Liver (tissue), 9 donors: ENCODE measurements around the gene CIAO3. TPM values are rescaled to one million over a fixed set of nuclear protein-coding genes. Genes with fewer than 3 reads are reported as not detected.

Experiments
- DNase-seq: peaks from one replicate; pipeline ENCODE4 v3.0.0-alpha.2; 2017; ENCODE audit warnings: low spot score
- H3K27ac ChIP-seq, 2 donors: one replicate each; pipeline ENCODE4 v1.7.0; 2013; ENCODE audit warnings: inconsistent platforms in 2 of 2, low read length in 2 of 2, control low read depth in 1 of 2, low read depth in 1 of 2, mild to moderate bottlenecking in 1 of 2
- H3K27me3 ChIP-seq, 4 donors: one replicate each; pipeline versions ENCODE4 v1.6.1 to v1.7.0; 2013; ENCODE audit warnings: low read length in 3 of 4, inconsistent platforms in 1 of 4, mild to moderate bottlenecking in 1 of 4, moderate library complexity in 1 of 4; ENCODE audit not compliant: control insufficient read depth in 4 of 4, insufficient read depth in 4 of 4
- H3K36me3 ChIP-seq, 4 donors: one replicate each; pipeline versions ENCODE4 v1.6.1 to v1.7.0; 2013; ENCODE audit warnings: low read length in 3 of 4, mild to moderate bottlenecking in 3 of 4, low read depth in 1 of 4, moderate library complexity in 1 of 4; ENCODE audit not compliant: control insufficient read depth in 4 of 4, insufficient read depth in 3 of 4
- H3K4me1 ChIP-seq, 4 donors: one replicate each; pipeline versions ENCODE4 v1.6.1 to v1.7.0; 2013; ENCODE audit warnings: low read length in 3 of 4, mild to moderate bottlenecking in 3 of 4, moderate library complexity in 1 of 4; ENCODE audit not compliant: control insufficient read depth in 4 of 4, insufficient read depth in 4 of 4
- H3K4me3 ChIP-seq, 3 donors: one replicate each; pipeline versions ENCODE4 v1.6.1 to v1.7.0; 2013; ENCODE audit warnings: low read length in 3 of 3, control low read depth in 1 of 3, low read depth in 1 of 3, mild to moderate bottlenecking in 1 of 3
- H3K9ac ChIP-seq, 2 donors: one replicate each; pipeline ENCODE4 v1.7.0; 2013; ENCODE audit warnings: low read length in 2 of 2, mild to moderate bottlenecking in 2 of 2, moderate library complexity in 2 of 2, control low read depth in 1 of 2, low read depth in 1 of 2
- H3K9me3 ChIP-seq, 4 donors: one replicate each; pipeline versions ENCODE4 v1.6.1 to v1.7.0; 2013; ENCODE audit warnings: low read length in 3 of 4; ENCODE audit not compliant: control insufficient read depth in 4 of 4
- ATF3 ChIP-seq: IDR thresholded peaks from 2 replicates; pipeline ENCODE4 v1.6.1; 2016; ENCODE audit warnings: antibody characterized with exemption
- CTCF ChIP-seq: fragments of 150-350 bp; IDR thresholded peaks from 2 replicates; pipeline ENCODE4 v1.5.1; 2017; ENCODE audit warnings: improper control_type of control experiment, low read depth, low read length; ENCODE audit not compliant: missing input control
- EGR1 ChIP-seq, 2 donors: IDR thresholded peaks; 2 replicates each; pipeline ENCODE4 v1.6.1; 2016 to 2018; ENCODE audit warnings: antibody characterized with exemption in 2 of 2, low read depth in 2 of 2
- FOXA1 ChIP-seq: IDR thresholded peaks from 2 replicates; pipeline ENCODE4 v1.6.1; 2016; ENCODE audit warnings: antibody characterized with exemption
- FOXA2 ChIP-seq: IDR thresholded peaks from 2 replicates; pipeline ENCODE4 v1.6.1; 2016; ENCODE audit warnings: antibody characterized with exemption
- GABPA ChIP-seq, 2 donors: IDR thresholded peaks in 1 of 2; conservative IDR thresholded peaks in 1 of 2; 2 replicates each; pipeline ENCODE4 v1.6.1; 2016; ENCODE audit warnings: antibody characterized with exemption in 2 of 2, mild to moderate bottlenecking in 1 of 2, moderate library complexity in 1 of 2
- HNF4A ChIP-seq, 2 donors: conservative IDR thresholded peaks; 2 replicates each; pipeline ENCODE4 v1.6.1; 2016; ENCODE audit warnings: antibody characterized with exemption in 2 of 2, mild to moderate bottlenecking in 2 of 2
- HNF4G ChIP-seq: IDR thresholded peaks from 2 replicates; pipeline ENCODE4 v1.6.1; 2016; ENCODE audit warnings: antibody characterized with exemption
- JUND ChIP-seq, 2 donors: IDR thresholded peaks; 2 replicates each; pipeline ENCODE4 v1.6.1; 2016; ENCODE audit warnings: antibody characterized with exemption in 2 of 2
- NR2F2 ChIP-seq: IDR thresholded peaks from 2 replicates; pipeline ENCODE4 v1.6.1; 2016; ENCODE audit warnings: antibody characterized with exemption
- RAD21 ChIP-seq, 2 donors: IDR thresholded peaks; 2 replicates each; pipeline ENCODE4 v1.6.1; 2016; ENCODE audit warnings: antibody characterized with exemption in 2 of 2, mild to moderate bottlenecking in 2 of 2
- REST ChIP-seq: IDR thresholded peaks from 2 replicates; pipeline ENCODE4 v1.6.1; 2016; ENCODE audit warnings: antibody characterized with exemption, mild to moderate bottlenecking
- RXRA ChIP-seq, 2 donors: IDR thresholded peaks; 2 replicates each; pipeline ENCODE4 v1.6.1; 2017 to 2018; ENCODE audit warnings: antibody characterized with exemption in 2 of 2, mild to moderate bottlenecking in 1 of 2
- SP1 ChIP-seq: IDR thresholded peaks from 2 replicates; pipeline ENCODE4 v1.6.1; 2018; ENCODE audit warnings: antibody characterized with exemption, mild to moderate bottlenecking
- TAF1 ChIP-seq: conservative IDR thresholded peaks from 2 replicates; pipeline ENCODE4 v1.6.1; 2016; ENCODE audit warnings: antibody characterized with exemption, mild to moderate bottlenecking
- YY1 ChIP-seq: IDR thresholded peaks from 2 replicates; pipeline ENCODE4 v1.6.1; 2016; ENCODE audit warnings: antibody characterized with exemption, mild to moderate bottlenecking
- WGBS: extraction: QIAGEN DNeasy Blood & Tissue Kit; methylation state at CpG from one replicate; pipeline ENCODE4 v1.1.7; 2013; 5-methylcytosine and 5-hydroxymethylcytosine counted together
- polyA plus RNA-seq, 2 donors: library from polyadenylated mRNA; stranded (reverse) in 1 of 2; unstranded in 1 of 2; fragments of 200-250 nt in 1 of 2; fragments of >200 nt in 1 of 2; fragmentation: Nextera tagmentation in 1 of 2; extraction: Ambion mirVana in 1 of 2; gene quantifications; one replicate each; pipeline versions ENCODE4 v1.2.1 to v1.2.3, GENCODE V29; 2013 to 2015
- total RNA-seq, 2 donors: library from RNA; depleted of rRNA; stranded (reverse); fragments of >200 nt; gene quantifications; one replicate each; pipeline ENCODE4 v1.2.3, GENCODE V29; 2014
- TF ChIP-seq, protein P1 (sequence below): IDR thresholded peaks from 2 replicates; pipeline ENCODE4 v1.6.1; 2016; ENCODE audit warnings: antibody characterized with exemption
- TF ChIP-seq, protein P2 (sequence below): IDR thresholded peaks from 2 replicates; pipeline ENCODE4 v1.6.1; 2016; ENCODE audit warnings: antibody characterized with exemption
- donor health status: healthy.
- donor health status: healthy.
- donor health status: healthy.
- donor health status: healthy.
- donor health status: healthy.

Gene CIAO3
- total and polyA plus RNA-seq, 4 donors = 13.2 to 24.3 (median 16.5) TPM

GRCh38 chr16:734981-735881, 5.6 kb downstream of the CIAO3 start (continued):
- TF ChIP-seq REST (no peak), HNF4G (no peak), TAF1 (no peak), RXRA (IDR thresholded peaks at IDR 0.05) (no peak), FOXA2 (no peak), SP1 (no peak)

DNA sequence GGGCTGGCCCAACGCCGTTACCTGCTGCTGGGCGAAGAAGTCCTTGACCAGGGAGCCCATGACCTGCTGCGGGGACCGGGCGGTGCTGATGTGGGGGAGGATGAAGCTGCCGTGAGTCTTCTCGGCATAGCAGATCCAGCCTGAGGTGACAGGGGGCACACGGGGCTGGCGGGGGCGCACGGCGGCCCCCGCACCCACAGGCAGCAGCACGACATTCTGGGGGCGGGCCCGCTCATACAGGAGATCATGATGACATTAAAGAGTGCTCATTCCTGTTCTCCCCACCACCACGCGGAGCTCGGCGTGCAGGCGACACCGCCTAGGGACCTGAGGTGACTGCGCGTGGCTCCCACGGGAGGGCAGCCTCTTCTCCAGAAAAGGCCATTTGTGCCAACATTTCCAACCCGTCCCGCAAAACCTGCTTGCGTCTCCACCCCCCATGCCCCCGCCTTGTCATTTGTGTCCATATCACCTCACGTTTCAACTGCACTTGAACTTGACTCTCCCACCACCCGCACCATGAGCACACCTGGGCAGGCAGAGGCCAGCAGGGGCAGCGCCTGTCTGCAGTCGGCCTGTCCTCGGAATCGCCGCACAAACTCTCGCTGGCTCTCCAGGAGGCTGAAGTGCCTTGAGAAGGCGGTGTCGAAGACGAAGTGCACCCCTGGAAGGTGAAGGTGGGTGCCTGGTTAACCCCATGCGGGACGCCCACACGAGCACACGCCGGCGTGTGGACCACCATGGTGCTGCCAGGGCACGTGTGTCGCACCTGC, 6.4 kb downstream of the CIAO3 start:
- Histone ChIP-seq H3K9ac (no peak overlapping the region), H3K27me3 (no peaks in the 10 kb centered on the region), H3K36me3 (peaks cover 12 to 56% (median 14%) of the 10 kb centered on the region in 4 donors), H3K9me3 (no peaks in the 10 kb centered on the region), H3K27ac (no peak overlapping the region), H3K4me1 (peaks cover 0 to 2% (median under 1%) of the 10 kb centered on the region in 4 donors), H3K4me3 (no peak overlapping the region)
- 97% methylated on average over 49 of the region's 49 CpGs for WGBS
- TF ChIP-seq, protein P1, sequence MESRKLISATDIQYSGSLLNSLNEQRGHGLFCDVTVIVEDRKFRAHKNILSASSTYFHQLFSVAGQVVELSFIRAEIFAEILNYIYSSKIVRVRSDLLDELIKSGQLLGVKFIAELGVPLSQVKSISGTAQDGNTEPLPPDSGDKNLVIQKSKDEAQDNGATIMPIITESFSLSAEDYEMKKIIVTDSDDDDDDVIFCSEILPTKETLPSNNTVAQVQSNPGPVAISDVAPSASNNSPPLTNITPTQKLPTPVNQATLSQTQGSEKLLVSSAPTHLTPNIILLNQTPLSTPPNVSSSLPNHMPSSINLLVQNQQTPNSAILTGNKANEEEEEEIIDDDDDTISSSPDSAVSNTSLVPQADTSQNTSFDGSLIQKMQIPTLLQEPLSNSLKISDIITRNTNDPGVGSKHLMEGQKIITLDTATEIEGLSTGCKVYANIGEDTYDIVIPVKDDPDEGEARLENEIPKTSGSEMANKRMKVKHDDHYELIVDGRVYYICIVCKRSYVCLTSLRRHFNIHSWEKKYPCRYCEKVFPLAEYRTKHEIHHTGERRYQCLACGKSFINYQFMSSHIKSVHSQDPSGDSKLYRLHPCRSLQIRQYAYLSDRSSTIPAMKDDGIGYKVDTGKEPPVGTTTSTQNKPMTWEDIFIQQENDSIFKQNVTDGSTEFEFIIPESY = no peak
- no peak for TF ChIP-seq HNF4G
- TF ChIP-seq CTCF = no peak
- TF ChIP-seq TAF1 = no peak
- TF ChIP-seq RXRA (IDR thresholded peaks at IDR 0.05) = no peak
- no peak for TF ChIP-seq ATF3
- TF ChIP-seq FOXA1 = no peak
- TF ChIP-seq EGR1 (IDR thresholded peaks at IDR 0.05; ENCODE audit: low read depth in 2 of 2) = no peak
- TF ChIP-seq, protein P2, sequence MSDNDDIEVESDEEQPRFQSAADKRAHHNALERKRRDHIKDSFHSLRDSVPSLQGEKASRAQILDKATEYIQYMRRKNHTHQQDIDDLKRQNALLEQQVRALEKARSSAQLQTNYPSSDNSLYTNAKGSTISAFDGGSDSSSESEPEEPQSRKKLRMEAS = no peak
- no peak for TF ChIP-seq NR2F2
- TF ChIP-seq REST = no peak
- TF ChIP-seq RAD21 (IDR thresholded peaks at IDR 0.05) = no peak
- TF ChIP-seq YY1 = no peak
- no peak for TF ChIP-seq FOXA2
- no peak for TF ChIP-seq HNF4A (conservative IDR thresholded peaks at IDR 0.05)
- no peak for TF ChIP-seq JUND (IDR thresholded peaks at IDR 0.05)
- TF ChIP-seq GABPA (IDR thresholded peaks at IDR 0.05 in 1 of 2, conservative IDR thresholded peaks at IDR 0.05 in 1 of 2) = no peak
- no peak for TF ChIP-seq SP1
- DNase-seq = no peak
